Sigmoid colon (tissue), 7 donors: ENCODE measurements around the gene ADARB2. TPM values are rescaled to one million over a fixed set of nuclear protein-coding genes. Genes with fewer than 3 reads are reported as not detected.

ENCODE experiments used
- DNase-seq: peaks from one replicate; pipeline ENCODE4 v3.0.0-alpha.2; 2019
- H3K27ac ChIP-seq, 4 donors: fragments of 200-600 bp; sonication (generic); one replicate each; pipeline ENCODE4 v1.5.1; 2016 to 2019; ENCODE audit warnings: mild to moderate bottlenecking in 1 of 4
- H3K27me3 ChIP-seq, 3 donors: fragments of 200-600 bp; sonication (generic); one replicate each; pipeline ENCODE4 v1.5.1; 2019; ENCODE audit warnings: mild to moderate bottlenecking in 1 of 3
- H3K36me3 ChIP-seq, 4 donors: fragments of 200-600 bp; sonication (generic); one replicate each; pipeline ENCODE4 v1.5.1; 2016 to 2019
- H3K4me1 ChIP-seq, 4 donors: fragments of 200-600 bp; sonication (generic); one replicate each; pipeline ENCODE4 v1.5.1; 2017 to 2019
- H3K4me3 ChIP-seq, 4 donors: fragments of 200-600 bp; sonication (generic); one replicate each; pipeline ENCODE4 v1.5.1; 2017 to 2019; ENCODE audit warnings: mild to moderate bottlenecking in 2 of 4, moderate library complexity in 1 of 4
- H3K9me3 ChIP-seq, 4 donors: fragments of 200-600 bp in 3 of 4; sonication (generic) in 3 of 4; one replicate each; pipeline versions ENCODE4 v1.5.1 to v1.6.1; 2013 to 2019
- EP300 ChIP-seq, 4 donors: sonication (generic); formaldehyde crosslinking; IDR thresholded peaks; one replicate each; pipeline ENCODE4 v1.6.1; 2017; ENCODE audit warnings: antibody characterized with exemption in 4 of 4
- POLR2A ChIP-seq, 2 donors: fragments of 450-650 bp; IDR thresholded peaks; one replicate each; pipeline ENCODE4 v1.6.1; 2016; ENCODE audit warnings: antibody characterized with exemption in 2 of 2, mild to moderate bottlenecking in 2 of 2, moderate library complexity in 2 of 2
- POLR2AphosphoS5 ChIP-seq, 4 donors: sonication (generic); formaldehyde crosslinking; IDR thresholded peaks; one replicate each; pipeline ENCODE4 v1.6.1; 2017; ENCODE audit warnings: antibody characterized with exemption in 4 of 4
- WGBS, 2 donors: extraction: QIAGEN DNeasy Blood & Tissue Kit; methylation state at CpG; one replicate each; pipeline ENCODE4 v1.1.7; 2013; 5-methylcytosine and 5-hydroxymethylcytosine counted together
- intact Hi-C: fragments of 100-400 bp; cut with DNase I; formaldehyde crosslinking; loops from one replicate; pipeline ENCODE4 v1.15.1; 2023
- polyA plus RNA-seq, 3 donors: library from polyadenylated mRNA; stranded (reverse); fragments of 200-250 nt; gene quantifications; one replicate each; pipeline ENCODE4 v1.2.3, GENCODE V29; 2013
- total RNA-seq, 4 donors: library from RNA; depleted of rRNA; stranded (reverse); fragments of >200 nt; gene quantifications; one replicate each; pipeline ENCODE4 v1.1.0, GENCODE V29; 2016
- TF ChIP-seq, protein P1 (sequence below), 4 experiments: fragments of 450-650 bp in 3 of 4; fragments of 200-600 bp in 1 of 4; IDR thresholded peaks; one replicate each; pipeline ENCODE4 v1.5.1; 2016 to 2019; ENCODE audit warnings: antibody characterized with exemption in 4 of 4, mild to moderate bottlenecking in 3 of 4, moderate library complexity in 2 of 4
- donor health status: healthy with polysubstance abuse.
- donor health status: Bipolar disorder and iron deficiency.
- donor health status: healthy.

ADARB2 gene
- total and polyA plus RNA-seq, 7 donors: 0.60 to 5.9 (median 3.5) TPM; not detected in 1

DNA sequence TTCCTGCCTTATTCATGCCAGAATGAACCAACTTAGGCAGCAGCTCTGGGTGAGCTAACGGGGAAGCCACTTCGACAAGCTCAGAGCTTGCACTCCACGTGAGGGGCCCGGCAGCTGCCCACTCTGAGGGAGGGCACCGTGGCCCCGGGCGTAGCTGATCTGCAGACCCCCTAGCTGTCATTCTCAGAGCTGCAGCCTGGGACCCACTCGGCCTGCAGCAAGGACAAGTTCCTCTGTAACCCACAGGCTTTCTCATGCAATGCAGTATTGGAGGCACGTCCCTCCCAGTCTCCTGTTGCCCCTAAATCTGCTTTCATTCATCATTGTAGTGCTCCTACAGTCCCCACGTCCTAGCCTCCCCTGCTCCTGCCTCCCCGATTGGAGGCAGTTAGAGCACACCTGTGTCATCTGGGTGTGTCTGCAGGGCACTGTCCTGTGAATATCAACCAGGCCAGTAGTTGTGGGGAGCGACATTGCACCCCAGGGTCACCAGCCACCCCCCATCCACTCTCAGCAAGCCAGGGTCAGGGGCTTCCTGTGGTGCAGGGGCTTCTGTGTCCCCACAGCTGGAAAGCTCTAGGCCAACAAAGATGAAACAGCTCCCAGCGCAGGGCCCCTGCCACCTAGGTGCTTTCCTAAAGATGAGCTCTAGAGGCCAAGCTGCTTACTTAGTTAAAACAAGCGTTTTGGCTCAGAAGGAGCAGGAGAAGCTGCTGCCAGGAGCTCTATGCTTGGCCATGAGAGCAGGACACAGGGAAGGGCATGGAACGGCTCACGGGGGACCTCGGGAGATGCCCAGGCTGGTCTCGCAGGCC is 333.6 kb downstream of the ADARB2 start:
- TF ChIP-seq POLR2A (IDR thresholded peaks at IDR 0.05): no peak
- TF ChIP-seq, protein P1, sequence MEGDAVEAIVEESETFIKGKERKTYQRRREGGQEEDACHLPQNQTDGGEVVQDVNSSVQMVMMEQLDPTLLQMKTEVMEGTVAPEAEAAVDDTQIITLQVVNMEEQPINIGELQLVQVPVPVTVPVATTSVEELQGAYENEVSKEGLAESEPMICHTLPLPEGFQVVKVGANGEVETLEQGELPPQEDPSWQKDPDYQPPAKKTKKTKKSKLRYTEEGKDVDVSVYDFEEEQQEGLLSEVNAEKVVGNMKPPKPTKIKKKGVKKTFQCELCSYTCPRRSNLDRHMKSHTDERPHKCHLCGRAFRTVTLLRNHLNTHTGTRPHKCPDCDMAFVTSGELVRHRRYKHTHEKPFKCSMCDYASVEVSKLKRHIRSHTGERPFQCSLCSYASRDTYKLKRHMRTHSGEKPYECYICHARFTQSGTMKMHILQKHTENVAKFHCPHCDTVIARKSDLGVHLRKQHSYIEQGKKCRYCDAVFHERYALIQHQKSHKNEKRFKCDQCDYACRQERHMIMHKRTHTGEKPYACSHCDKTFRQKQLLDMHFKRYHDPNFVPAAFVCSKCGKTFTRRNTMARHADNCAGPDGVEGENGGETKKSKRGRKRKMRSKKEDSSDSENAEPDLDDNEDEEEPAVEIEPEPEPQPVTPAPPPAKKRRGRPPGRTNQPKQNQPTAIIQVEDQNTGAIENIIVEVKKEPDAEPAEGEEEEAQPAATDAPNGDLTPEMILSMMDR (IDR thresholded peaks at IDR 0.05): no peak
- TF ChIP-seq EP300 (IDR thresholded peaks at IDR 0.05): no peak
- no peak for TF ChIP-seq POLR2AphosphoS5 (IDR thresholded peaks at IDR 0.05)
- Histone ChIP-seq H3K27me3 (peaks cover 0 to 21% (median 0%) of the 10 kb centered on the region in 3 donors), H3K27ac (no peak overlapping the region), H3K36me3 (no peaks in the 10 kb centered on the region), H3K4me1 (no peaks in the 10 kb centered on the region), H3K4me3 (no peak overlapping the region), H3K9me3 (no peaks in the 10 kb centered on the region)
- intact Hi-C loops: no loop called here
- WGBS, 2 donors: 69 to 70% methylated on average over 18 of the region's 18 CpGs
- DNase-seq: no peak

DNA sequence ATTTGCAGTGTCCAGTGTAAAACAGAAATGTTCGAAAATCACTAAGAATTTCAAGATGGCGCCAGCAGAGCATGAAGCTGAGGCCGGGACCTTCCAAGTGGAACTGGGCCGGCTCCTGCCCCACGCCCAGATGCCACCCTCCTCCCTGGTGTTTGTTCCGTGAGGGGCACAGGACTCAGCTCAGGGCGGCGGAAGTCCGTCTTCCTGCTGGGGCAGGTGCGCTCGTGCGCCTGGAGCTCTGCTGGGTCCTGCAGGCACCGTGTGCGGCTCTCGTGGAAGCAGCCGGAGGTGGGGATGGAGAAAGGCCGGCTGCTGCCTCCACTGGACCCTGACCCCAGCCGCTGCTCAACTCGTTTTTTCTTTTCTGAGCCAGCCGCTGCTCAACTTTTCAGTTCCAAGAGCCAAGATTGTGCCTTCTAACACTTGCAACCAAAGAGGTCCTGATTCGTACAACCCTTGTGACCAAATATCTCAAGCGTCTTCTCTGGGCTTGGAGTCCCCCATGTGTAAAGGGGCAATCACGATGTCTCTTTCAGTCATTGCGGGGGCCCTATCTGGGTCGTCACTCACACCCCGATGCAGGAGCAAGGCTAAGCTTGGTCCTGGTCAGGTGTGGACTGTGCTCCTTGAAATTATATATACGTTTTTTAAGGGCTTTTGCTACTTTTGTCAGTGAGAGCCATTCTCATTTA is 334.4 kb downstream of the ADARB2 start:
- H3K4me1 ChIP-seq: no peaks in the 10 kb centered on the region
- no peak overlapping the region for H3K27ac ChIP-seq
- no peak overlapping the region for H3K4me3 ChIP-seq
- intact Hi-C loops: no loop called here
- whole genome bisulfite sequencing, 2 donors: 90 to 94% methylated on average over 27 of the region's 27 CpGs
- no peaks in the 10 kb centered on the region for H3K9me3 ChIP-seq
- no peak for DNase-seq
- no peaks in the 10 kb centered on the region for H3K36me3 ChIP-seq
- TF ChIP-seq POLR2A (IDR thresholded peaks at IDR 0.05) (no peak), POLR2AphosphoS5 (IDR thresholded peaks at IDR 0.05) (no peak), EP300 (IDR thresholded peaks at IDR 0.05) (no peak)
- TF ChIP-seq, protein P1 (IDR thresholded peaks at IDR 0.05): no peak
- H3K27me3 ChIP-seq: peaks cover 0 to 22% (median 0%) of the 10 kb centered on the region in 3 donors

DNA sequence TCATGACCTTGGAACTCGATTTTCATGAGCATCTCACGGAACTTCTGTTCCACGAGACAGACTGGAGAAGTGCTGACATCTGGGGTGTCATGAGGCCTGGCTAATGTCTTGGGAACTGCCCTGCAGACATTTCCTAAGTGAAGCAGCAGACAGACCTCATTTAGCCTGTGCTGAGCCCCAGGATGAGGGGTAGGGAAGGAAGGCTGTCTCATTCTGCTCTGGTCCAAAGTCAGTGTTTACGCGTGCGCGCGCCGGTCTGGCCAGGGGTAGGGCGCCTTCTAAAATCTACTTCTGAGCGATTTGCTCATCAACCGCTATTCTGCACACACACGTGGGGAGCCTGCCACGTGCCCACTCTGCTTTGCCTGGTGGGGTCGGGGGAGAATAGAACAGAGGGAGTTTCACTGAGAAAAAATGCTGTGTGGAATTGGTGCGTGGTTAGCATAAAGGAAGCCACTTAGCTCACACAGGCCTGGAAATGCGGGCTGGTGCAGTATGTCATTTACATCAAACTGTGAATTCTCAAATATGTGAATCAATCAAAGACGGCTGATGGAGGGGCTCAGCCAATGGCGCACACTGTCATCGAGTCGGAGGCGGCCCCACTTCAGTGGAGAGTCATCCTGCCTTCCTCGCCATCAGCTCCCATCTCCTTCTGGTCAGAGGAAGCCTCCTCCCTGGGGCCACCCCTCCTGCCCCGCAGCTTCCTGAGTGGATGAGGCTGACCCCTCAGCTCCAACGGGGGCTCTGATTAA is 335.1 kb downstream of the ADARB2 start:
- 83 to 84% methylated on average over 25 of the region's 25 CpGs for WGBS, 2 donors
- peaks cover 0 to 22% (median 0%) of the 10 kb centered on the region in 3 donors for H3K27me3 ChIP-seq

More for the DNA sequence above, 335.1 kb downstream of the ADARB2 start:
- Histone ChIP-seq H3K27ac (no peak overlapping the region), H3K36me3 (no peaks in the 10 kb centered on the region), H3K9me3 (no peaks in the 10 kb centered on the region), H3K4me3 (no peak overlapping the region), H3K4me1 (no peaks in the 10 kb centered on the region)
- TF ChIP-seq POLR2AphosphoS5 (IDR thresholded peaks at IDR 0.05): no peak
- TF ChIP-seq, protein P1 (IDR thresholded peaks at IDR 0.05): no peak
- TF ChIP-seq POLR2A (IDR thresholded peaks at IDR 0.05): no peak
- no peak for TF ChIP-seq EP300 (IDR thresholded peaks at IDR 0.05)
- intact Hi-C loops: no loop called here
- DNase-seq: no peak
